MM.1S (cell line): ENCODE data around the gene MYO6.

Source experiments
- CTCF ChIP-seq: fragments of 300-600 bp; sonication (generic); IDR thresholded peaks from 2 replicates; pipeline ENCODE4 v1.5.1; 2016; ENCODE audit warnings: antibody characterized with exemption, low read length, mixed read lengths
- EZH2 ChIP-seq: fragments of 300-600 bp; sonication (generic); optimal IDR thresholded peaks from 2 replicates; pipeline ENCODE3; 2017; ENCODE audit warnings: low read depth, mild to moderate bottlenecking, antibody characterized with exemption, low read length, mixed read lengths

- TF ChIP-seq CTCF (peak; percentile 73), EZH2 (no peak)
Measured at GRCh38 chr6:75893058-75893775, 144.2 kb downstream of the MYO6 start.
